Nephron progenitor cell (in vitro differentiated cells): ENCODE results near the gene KIAA1328.

Experiments used
- DNase-seq: peaks from one replicate; pipeline ENCODE4 v3.0.0; 2021
- H3K27ac Mint-ChIP-seq: 2 replicates; pipeline ENCODE4 v1.8.0; 2021; ENCODE audit warnings: mild to moderate bottlenecking, moderate library complexity, mixed read lengths
- H3K27me3 Mint-ChIP-seq: 2 replicates; pipeline ENCODE4 v1.8.0; 2021; ENCODE audit warnings: mild to moderate bottlenecking, low read depth, mixed read lengths; ENCODE audit not compliant: poor library complexity
- H3K36me3 Mint-ChIP-seq: 2 replicates; pipeline ENCODE4 v1.8.0; 2021; ENCODE audit warnings: low read depth, mixed read lengths
- H3K4me1 Mint-ChIP-seq: 2 replicates; pipeline ENCODE4 v1.8.0; 2021; ENCODE audit warnings: mixed read lengths
- H3K4me3 Mint-ChIP-seq: 2 replicates; pipeline ENCODE4 v1.8.0; 2021; ENCODE audit warnings: mild to moderate bottlenecking, moderate library complexity, mixed read lengths
- H3K9me3 Mint-ChIP-seq: 2 replicates; pipeline ENCODE4 v1.8.0; 2021; ENCODE audit warnings: mild to moderate bottlenecking, moderate library complexity, mixed read lengths
- TF ChIP-seq, protein P1 (sequence below): fragments of 200-600 bp; sonication (generic); IDR thresholded peaks from 2 replicates; pipeline ENCODE4 v1.5.0; 2021; ENCODE audit warnings: antibody characterized with exemption

The KIAA1328 gene

DNA sequence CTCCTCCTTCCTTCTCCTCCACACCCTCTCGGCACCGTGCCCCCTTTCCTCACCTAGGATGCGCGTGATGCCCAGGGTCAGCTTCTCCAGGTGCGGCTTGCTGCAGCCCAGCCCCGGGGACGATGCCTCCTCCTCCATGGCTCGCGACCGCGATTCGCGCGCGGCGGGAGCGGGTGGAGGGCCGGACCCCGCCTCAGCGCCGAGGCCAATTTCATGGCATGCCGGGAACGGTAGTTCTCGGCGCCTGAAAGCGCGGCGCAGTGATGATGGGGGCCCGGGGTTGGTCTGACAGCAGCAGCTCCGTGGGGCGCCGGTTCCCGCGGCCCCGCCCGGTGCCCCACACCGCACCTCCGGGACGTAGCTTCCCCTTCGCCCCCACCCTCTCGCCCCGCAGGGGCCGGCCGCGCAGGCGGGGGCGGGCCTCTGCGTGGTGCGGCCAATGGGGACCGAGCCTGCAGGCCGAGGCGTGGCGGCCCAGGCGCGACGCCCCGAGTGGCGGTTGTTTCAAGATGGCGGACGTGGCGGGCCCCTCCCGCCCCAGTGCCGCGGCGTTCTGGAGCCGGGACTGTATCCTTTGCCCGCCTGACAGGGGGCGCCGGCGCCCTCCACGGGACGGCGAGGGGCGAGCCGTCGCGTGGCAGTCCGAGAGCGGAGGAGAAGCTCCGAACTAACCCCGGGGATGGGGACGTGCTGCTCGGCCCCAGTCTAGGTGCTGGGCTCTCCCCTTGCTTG is at the start of gene KIAA1328, which contains the start of gene TPGS2:
KIAA1328 (plus strand) TSS at position 498 of the 732 bp plus-strand sequence; CDS start at position 510, 12 bp downstream.
TPGS2 (minus strand) TSS at position 373 of the 732 bp plus-strand sequence; CDS start at position 138, 235 bp downstream.
- Mint-ChIP-seq H3K36me3 (peaks cover 36% of the 10 kb centered on the region), H3K4me1 (peaks cover 38% of the 10 kb centered on the region), H3K27me3 (no peaks in the 10 kb centered on the region), H3K9me3 (peaks cover 18% of the 10 kb centered on the region), H3K27ac (peak within 1 kb of the TSS; percentile 96), H3K4me3 (peak within 1 kb of the TSS; percentile 98)
- TF ChIP-seq, protein P1, sequence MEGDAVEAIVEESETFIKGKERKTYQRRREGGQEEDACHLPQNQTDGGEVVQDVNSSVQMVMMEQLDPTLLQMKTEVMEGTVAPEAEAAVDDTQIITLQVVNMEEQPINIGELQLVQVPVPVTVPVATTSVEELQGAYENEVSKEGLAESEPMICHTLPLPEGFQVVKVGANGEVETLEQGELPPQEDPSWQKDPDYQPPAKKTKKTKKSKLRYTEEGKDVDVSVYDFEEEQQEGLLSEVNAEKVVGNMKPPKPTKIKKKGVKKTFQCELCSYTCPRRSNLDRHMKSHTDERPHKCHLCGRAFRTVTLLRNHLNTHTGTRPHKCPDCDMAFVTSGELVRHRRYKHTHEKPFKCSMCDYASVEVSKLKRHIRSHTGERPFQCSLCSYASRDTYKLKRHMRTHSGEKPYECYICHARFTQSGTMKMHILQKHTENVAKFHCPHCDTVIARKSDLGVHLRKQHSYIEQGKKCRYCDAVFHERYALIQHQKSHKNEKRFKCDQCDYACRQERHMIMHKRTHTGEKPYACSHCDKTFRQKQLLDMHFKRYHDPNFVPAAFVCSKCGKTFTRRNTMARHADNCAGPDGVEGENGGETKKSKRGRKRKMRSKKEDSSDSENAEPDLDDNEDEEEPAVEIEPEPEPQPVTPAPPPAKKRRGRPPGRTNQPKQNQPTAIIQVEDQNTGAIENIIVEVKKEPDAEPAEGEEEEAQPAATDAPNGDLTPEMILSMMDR = peak; percentile 52
- peak; percentile 84 for DNase-seq

- DNase-seq = no peak
- Mint-ChIP-seq H3K27me3 (no peaks in the 10 kb centered on the region), H3K4me1 (no peaks in the 10 kb centered on the region), H3K4me3 (no peak overlapping the region), H3K9me3 (no peaks in the 10 kb centered on the region), H3K36me3 (peaks cover 51% of the 10 kb centered on the region), H3K27ac (no peak overlapping the region)
- TF ChIP-seq, protein P1 = no peak
Measured at GRCh38 chr18:36780748-36781147, 48.2 kb upstream of the KIAA1328 start.

DNA sequence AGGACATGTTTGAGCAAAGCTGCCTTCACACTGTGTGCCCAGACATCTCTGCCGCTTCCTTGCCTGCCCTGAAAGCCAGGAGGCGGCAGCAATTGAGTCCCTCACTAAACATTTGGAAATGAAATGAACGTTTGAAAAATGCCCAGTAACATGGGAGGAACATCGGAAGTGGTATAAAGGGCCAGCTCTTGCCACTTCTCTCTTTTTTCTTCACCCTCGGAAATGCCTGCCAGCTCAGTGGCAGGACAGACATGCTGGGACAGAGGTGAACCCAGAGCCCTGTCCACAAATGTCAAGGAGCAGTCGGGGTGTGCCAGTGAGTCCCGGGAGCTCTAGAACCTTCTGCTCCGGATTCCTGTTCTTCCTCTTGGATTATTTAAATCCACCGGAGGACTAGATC is 46.2 kb upstream of the KIAA1328 start:
- H3K4me3 Mint-ChIP-seq = no peak overlapping the region
- H3K4me1 Mint-ChIP-seq = no peaks in the 10 kb centered on the region
- peak overlapping the region; percentile 78 for H3K27ac Mint-ChIP-seq
- no peaks in the 10 kb centered on the region for H3K27me3 Mint-ChIP-seq
- TF ChIP-seq, protein P1 = no peak
- no peak for DNase-seq
- peaks cover 54% of the 10 kb centered on the region for H3K36me3 Mint-ChIP-seq
- no peaks in the 10 kb centered on the region for H3K9me3 Mint-ChIP-seq

DNA sequence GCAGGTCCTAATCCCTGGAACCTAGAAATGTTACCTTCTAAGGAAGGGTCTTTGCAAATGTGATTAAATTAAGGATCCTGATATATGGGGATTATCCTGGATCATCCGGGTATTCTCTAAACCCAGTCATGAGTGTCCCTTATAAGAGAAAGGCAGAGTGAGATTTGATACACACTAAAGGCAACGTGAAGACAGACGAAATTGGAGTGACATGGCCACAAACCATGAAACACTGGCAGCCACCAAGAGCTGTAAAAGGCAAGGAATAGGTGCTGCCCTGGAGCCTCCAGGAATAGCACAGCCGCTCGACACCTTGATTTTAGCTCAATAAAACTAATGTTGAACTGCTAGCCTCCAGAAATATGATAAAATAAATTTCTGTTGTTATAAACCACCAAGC is 45.1 kb upstream of the KIAA1328 start:
- no peak for DNase-seq
- no peaks in the 10 kb centered on the region for H3K9me3 Mint-ChIP-seq
- TF ChIP-seq, protein P1 = no peak
- H3K4me1 Mint-ChIP-seq = no peaks in the 10 kb centered on the region
- H3K4me3 Mint-ChIP-seq = no peak overlapping the region
- H3K27me3 Mint-ChIP-seq = no peaks in the 10 kb centered on the region
- H3K36me3 Mint-ChIP-seq = peaks cover 46% of the 10 kb centered on the region
- H3K27ac Mint-ChIP-seq = no peak overlapping the region

DNA sequence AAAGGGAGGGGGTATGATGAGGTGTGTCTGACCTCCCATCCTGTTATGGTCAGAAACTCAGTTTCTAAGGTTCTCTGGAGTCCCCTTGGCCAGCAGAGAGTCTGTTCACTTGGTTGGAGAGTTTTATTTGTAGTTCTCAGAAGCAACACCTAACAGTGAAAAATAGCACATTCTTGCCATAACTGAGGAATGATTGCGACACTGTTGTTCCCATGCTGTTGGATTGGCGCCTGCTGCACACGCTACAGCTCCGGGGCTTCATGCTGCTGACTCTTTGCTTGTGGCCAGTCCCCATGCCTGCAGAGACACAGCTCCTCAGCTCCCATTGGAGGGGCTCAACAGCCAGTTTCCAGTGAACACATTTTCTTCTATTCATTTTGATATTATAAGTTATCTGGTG is 42.2 kb upstream of the KIAA1328 start:
- TF ChIP-seq, protein P1 = no peak
- Mint-ChIP-seq H3K4me1 (no peaks in the 10 kb centered on the region), H3K4me3 (no peak overlapping the region), H3K27ac (no peak overlapping the region), H3K27me3 (no peaks in the 10 kb centered on the region), H3K36me3 (peaks cover 52% of the 10 kb centered on the region), H3K9me3 (peaks cover 14% of the 10 kb centered on the region)
- no peak for DNase-seq
